ENCODE measurements around the gene COA8.
"Not testable (repeated sequence)": the region's sequence is repeated elsewhere in the genome, so short reads cannot be mapped to it uniquely, and the experiment has no call there.

The COA8 gene

DNA sequence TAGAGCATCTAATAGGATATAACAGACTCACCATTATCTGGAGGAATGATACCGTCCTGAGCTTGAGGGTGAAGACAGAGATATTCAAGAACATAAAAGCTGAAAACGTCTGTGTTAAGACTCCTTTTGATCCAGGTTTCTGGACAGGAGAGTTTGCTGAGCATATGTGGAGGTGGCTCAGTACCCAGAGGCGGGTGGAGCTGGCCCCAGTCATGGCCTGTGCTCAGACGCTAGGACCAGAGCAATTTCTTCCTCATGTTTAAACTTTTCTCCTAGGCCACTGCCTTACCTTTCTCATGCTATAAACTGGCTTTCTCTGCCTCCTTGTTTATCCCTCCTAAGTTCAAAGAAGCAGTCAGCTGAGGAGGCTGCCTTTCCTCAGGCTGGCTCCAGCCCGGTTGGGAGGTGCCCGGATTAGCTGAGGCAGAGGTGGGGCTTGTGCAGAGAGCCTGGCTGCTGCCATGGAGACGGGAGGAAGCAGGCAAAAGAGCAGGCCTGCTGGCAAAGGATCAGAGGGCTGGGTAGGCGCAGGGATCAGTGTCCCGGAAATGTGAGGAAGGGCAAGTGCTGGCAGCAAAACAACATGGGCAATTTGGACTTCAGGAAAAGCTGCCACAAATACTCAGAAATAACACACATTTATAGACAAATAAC, 13.7 kb downstream of the COA8 start:
- no peak for DNase-seq (ENCODE audit: low read depth)

DNA sequence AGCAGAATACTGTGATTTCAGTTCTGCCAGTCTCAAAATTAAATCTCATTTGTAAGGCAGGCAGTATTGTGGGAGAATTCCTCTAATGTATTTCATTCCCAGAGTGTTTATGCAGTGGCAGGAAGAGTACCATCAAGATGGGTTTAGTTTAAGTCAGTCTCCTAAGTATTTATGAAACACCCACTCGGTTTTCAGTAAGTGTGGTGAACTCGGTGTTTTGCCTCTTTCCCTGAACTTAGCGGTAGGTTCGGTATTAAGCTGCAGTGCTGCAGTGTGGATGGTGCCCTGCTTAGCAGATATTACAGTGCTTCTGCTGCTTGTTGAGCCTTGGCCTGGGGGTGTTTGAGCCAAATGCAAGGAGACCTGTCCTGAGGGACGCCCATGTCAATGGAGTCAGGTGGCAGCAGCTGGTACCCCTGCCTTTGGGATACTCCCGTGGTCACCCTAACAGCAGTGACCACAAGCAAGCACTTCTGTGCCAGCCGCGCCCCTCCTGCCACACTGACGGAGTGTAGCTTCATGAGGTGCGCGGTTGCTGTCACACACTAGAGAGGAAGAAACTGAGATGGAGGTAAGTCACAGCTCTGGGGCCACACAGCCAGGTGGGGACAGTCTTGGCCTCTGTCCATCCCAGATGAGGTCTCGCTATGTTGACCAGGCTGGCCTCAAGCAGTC, 15.8 kb downstream of the COA8 start:
- no peak for DNase-seq (ENCODE audit: low read depth)

DNA sequence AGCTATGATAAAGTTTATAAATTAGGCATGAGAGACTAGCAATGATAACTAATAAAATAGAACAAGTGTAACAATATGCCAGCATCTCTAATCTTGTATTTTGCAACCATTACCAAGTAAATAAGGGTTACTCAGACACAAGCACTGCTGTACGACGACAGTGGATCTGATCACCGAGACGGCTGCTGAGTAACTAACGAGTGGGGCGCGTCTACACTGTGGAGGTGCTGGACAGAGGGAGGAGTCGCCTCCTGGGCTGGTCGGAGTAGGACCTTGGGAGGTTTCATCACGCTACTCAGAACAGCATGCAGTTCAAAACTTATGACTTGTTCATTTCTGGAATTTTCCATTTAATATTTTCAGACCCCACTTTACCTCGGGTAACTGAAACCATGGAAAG, 18.4 kb downstream of the COA8 start:
- DNase-seq (ENCODE audit: low read depth), result no peak

DNA sequence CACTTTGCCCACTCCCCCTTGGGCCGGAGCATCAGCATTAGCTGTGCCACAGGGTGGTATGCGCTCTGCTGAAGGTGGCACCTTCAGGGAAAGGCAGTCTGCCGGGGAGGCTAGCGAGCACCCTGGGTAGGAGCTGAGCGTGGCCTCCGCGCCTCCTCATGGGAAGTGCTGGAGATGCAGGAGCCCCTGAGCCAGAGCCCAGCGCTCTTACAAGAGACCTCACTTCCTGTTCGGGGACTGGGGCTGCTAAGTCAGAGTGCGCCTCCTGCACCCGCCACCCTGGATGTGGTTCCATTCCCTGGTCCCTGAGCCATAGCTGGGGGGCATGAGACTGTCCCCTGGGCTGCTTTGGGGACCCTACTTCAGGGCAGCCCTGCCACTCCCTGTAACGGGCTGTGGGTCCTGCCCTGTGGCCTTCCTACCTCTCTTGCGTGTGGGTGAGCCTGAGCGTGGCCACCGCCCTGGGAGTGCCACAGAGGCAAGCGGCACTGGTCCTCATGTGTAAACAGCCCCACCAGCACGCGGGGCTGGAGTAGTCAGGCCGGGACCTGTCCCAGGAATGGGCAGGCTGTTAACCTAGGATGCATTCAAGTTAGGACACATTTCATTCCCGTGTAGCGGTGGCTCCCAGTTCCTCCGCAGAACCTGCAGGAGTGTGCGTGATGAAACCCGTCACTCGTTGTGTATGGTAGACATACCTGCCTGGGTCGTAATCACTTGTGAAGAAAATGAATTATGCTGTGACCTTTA, 19.4 kb downstream of the COA8 start:
- no peak for DNase-seq (ENCODE audit: low read depth)

- DNase-seq (ENCODE audit: low read depth), result no peak
These were observed 21.7 kb downstream of the COA8 start for GRCh38 chr14:103584326-103584915.

- no peak for DNase-seq (ENCODE audit: low read depth)
These were observed 30.8 kb downstream of the COA8 start for GRCh38 chr14:103593577-103593976.

GRCh38 chr14:103594265-103594664, 31.5 kb downstream of the COA8 start:
- DNase-seq (ENCODE audit: low read depth), result no peak

GRCh38 chr14:103597623-103598377, 35.0 kb downstream of the COA8 start:
- no peak for DNase-seq (ENCODE audit: low read depth)

- no peak for DNase-seq (ENCODE audit: low read depth)
These were observed 37.7 kb downstream of the COA8 start for GRCh38 chr14:103600503-103600902.

DNA sequence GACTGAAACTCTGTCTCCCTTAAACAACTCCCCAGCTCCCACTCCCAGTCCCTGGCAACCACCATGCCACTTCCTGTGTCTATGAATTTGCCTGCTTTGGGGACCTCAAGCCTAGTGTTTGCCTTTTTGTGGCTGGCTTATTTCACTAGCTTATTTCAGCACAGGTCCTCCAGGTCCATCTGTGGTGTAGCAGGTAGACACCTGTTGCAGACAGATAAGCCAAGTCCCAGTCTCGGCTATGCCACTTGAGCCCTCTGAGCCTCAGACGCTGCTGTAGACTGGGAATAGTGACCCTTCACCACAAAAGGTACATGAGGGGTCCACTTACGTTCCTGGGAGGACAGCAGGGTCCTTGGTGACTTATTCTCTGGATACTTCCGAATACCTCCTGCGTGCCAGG, 41.9 kb downstream of the COA8 start:
- DNase-seq (ENCODE audit: low read depth), result no peak

DNA sequence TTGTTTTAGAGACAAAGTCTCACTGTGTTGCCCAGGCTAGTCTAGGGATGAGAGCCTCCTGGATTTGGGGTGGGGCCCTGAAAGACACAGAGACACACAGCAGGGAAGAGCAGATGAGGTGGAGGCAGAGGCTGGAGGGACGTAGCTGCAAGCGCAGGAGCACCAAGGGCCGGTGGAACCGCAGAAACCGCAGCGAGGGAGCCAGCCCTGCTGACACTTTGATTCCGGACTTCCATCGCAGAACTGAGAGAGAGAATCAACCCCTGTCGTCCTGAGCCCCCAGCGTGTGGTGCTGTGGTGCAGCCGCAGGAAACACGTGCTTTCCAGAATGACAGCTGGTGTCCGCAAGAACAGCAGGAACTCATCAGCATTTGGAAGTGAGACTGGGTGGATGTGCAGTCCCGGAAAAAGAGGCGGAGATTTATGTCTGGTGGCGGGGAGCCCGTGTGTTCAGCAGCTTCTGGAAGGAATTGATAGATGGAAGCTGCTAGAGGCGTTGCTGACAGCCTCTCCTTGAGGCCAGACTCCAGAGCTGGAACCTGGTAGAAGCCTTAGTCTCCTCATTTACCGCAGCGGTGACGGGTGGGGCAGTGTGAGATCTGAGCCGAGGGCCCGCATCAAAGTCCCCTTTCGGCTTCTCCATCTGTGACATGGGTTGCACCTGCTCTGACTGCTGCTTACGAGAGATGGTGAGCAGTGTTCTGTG, 44.4 kb downstream of the COA8 start:
- DNase-seq (ENCODE audit: low read depth), result peak; percentile 13

DNA sequence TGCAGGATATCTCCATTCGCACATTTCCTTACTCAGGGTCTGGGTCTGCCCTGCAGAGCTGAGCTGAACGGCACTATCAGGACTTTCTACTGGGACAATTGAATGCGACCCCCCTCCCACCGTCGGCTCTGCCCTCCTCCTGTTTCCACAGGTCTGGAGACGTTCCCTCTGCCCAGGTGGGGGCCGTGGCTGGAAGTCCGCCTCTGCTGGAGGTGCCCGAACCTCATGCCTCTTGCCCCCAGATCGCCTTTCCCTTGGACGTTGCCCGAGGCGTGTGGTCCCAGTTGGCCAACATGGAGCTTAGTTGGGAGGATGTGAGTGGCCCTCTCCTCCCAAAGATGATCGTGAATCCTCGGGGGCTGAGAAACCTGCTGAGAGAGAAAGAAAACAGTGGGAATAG, 45.1 kb downstream of the COA8 start:
- no peak for DNase-seq (ENCODE audit: low read depth)

GRCh38 chr14:103609081-103609480, 46.3 kb downstream of the COA8 start:
- DNase-seq (ENCODE audit: low read depth), result not testable (repeated sequence)

- DNase-seq (ENCODE audit: low read depth), result no peak
These were observed 48.5 kb downstream of the COA8 start for GRCh38 chr14:103611215-103611614.

DNA sequence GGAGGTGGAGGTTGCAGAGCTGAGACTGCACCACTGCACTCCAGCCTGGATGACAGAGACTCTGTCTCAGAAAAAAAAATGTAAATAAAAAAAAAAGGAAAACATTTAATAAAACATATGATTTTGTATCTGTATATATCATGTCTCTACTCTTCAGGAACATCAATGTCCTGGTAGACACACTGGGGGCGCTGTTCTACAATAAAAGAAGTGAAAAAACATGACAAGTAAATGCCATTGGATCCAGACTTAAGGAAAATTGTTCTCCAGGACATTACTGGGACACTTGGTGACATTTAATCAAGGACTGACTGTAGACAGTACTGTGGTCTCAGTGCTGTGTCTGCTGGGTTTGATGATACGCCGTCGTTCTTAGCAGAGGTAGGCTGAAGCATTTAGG, 50.8 kb downstream of the COA8 start:
- DNase-seq (ENCODE audit: low read depth), result no peak

DNA sequence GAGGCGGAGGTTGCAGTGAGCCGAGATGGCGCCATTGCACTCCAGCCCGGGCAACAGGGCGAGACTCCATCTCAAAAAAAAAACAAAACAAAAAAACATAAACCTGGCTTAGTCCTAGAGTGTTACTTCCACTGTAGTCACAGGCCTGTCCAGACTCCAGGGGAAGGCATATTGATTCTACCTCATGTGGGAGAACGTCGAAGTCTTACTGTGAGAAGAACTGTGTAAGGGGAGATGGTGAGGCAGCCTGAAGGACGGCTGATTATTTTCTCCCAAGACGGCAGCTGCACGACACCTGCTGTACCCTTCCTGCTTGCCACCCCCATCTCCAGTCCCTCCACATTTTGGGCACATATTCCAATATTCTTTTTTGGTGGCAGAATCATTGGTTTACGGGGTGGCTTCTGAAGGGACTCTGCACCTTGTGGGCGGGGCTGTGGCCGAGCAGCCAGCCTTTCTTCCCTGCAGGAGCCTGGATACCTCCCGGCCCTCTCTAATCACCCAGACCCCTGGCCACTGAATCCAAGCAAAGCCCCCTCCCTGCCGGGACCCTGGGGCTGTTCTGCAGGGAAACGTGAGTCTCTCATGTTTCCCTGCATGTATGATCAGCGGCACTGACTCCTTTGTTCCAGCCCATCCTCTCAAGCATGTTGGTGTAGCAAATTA, 54.0 kb downstream of the COA8 start:
- DNase-seq (ENCODE audit: low read depth), result no peak

- DNase-seq (ENCODE audit: low read depth), result no peak
These were observed 56.3 kb downstream of the COA8 start for GRCh38 chr14:103619057-103619456.

DNA sequence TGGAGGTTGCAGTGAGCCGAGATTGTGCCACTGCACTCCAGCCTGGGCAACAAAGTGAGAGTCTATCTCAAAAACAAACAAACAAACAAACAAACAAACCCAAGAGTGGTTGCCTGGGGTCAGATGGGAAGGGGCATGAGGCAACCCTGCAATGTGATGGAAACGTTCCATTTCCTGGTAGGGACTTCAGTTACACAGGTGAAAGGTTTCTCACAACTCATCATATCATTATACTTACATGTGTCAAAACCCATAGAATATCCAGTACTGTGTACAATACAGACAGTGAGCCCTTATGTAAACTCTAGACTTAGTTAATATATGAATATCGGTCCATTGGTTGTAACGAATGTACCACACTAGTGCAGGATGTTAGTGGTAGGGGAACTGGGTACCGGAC, 59.1 kb downstream of the COA8 start:
- DNase-seq (ENCODE audit: low read depth), result no peak

GRCh38 chr14:103623308-103623707, 60.5 kb downstream of the COA8 start:
- DNase-seq (ENCODE audit: low read depth), result no peak

DNA sequence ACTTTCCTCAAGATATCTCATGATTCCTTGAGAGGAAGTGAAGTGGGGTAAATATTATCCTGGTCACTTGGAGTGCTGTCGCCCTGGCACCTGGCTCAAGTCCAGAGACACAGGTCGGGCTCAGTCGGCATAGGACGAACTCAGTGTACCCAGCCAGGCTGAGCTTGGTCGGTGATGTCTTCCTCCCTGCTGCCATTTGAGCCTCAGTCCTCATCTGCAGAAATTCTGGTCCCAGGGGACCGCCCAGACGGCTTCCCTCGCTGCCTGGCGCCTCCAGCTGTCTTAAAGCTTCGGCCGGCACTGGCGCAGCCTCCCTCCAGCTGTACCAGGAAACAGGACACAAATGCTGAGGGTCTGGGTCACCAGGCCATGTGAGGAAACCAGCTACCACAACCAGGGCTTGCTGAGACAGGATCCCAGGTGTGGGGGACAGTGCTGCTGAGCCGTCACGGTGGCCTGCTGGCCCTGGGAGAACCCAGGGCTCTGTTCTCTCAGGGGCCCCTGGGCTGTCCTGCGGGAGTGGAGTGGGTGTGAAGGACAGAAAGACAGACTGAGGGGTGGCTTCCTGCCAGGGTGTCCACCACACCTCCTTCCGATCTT, 61.2 kb downstream of the COA8 start:
- DNase-seq (ENCODE audit: low read depth), result no peak

GRCh38 chr14:103624860-103625259, 62.1 kb downstream of the COA8 start:
- DNase-seq (ENCODE audit: low read depth), result no peak
